NCI-H526 (cell line): ENCODE measurements around the gene CDKN1A.
"Not testable (repeated sequence)": the region's sequence is repeated elsewhere in the genome, so short reads cannot be mapped to it uniquely, and the experiment has no call there.

Experiments used
- DNase-seq, 2 experiments: peaks; one replicate each; lab custom pipeline; 2025; lab: John Stamatoyannopoulos, UW

Gene CDKN1A

DNA sequence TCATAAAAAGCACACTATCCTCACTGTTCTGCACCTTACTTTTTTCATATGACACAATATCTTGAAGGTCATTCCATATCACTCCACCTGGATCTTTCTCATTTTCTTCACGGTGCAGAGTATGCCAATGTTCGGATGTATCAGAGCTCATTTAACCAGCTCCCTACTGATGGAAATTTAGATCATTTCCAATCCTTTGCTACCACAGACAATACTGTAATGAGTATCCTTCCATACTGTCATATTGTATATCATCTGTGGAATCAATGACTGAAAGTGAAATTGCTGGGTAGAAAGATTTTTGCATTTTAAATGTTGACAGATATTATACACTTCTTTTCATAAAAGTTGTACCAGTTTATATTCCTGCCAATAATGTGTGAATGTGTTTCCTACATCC is 16.9 kb downstream of the CDKN1A start:
- no peak for DNase-seq

DNA sequence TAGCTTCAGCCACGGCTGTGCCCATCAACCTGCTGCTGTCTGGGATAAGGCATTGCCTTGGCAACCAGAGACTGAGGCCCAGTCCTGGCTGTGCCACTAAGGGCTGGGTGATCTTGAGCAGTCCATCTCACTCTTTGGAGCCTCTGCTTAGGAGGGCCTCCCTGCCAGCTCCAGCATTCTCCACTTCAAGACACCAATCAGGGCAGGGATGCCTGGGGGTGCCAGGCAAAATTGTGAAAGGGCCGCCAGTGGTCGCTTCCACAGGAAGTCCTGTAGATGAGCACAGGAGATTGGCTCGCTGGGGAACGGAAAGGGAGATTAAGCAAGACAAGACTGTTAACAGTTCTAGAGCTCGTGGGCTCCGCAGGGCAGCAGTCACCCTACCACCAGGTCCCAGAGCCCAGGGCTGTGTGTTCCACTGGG is 19.0 kb downstream of the CDKN1A start, which contains the start of gene RAB44:
TSS of gene RAB44 (plus strand) at position 346 of the 423 bp plus-strand sequence. CDS start 6,410 bp downstream, outside the sequence.
- no peak for DNase-seq

DNA sequence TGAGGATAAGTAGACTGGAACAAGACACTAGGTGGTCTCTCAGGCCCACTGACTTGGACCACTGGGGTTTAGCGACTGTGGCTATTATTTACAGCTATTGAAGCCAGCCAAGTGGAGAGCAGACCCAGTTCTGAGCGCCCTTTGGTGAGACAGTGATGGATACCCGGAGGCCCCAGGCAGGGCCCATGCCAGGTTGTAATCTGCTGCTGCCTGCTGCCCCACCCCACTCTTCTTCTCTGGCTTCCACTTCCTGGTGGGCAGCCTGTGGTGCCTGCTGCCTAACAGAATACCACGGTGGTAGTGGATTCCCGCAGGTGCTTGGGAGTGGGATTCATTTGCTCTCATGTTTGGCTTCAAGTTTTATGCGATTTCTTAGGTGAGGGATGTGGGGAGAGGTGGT is 19.7 kb downstream of the CDKN1A start:
- no peak for DNase-seq

DNA sequence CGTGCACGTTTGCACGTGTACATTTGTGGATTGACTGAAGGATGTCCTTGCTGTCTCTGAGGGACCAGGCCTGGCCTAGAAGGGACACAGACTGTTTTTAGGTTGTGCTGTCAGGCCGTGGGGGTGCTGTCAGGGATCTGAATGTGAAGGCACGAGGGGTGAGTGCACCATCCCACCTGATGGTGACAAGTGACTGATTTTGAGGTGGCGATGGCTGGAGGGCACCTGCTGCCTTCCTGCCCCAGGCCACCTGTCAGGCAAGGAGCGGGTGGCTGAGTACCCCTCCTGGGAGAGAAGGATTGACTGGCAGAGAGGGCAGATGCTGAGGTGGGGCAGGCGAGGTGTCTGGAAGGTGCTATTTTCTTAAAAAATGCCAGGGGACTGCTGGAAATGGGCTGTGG is 20.4 kb downstream of the CDKN1A start:
- no peak for DNase-seq

- no peak for DNase-seq
Observed at GRCh38 chr6:36699348-36699747, 20.8 kb downstream of the CDKN1A start.

DNA sequence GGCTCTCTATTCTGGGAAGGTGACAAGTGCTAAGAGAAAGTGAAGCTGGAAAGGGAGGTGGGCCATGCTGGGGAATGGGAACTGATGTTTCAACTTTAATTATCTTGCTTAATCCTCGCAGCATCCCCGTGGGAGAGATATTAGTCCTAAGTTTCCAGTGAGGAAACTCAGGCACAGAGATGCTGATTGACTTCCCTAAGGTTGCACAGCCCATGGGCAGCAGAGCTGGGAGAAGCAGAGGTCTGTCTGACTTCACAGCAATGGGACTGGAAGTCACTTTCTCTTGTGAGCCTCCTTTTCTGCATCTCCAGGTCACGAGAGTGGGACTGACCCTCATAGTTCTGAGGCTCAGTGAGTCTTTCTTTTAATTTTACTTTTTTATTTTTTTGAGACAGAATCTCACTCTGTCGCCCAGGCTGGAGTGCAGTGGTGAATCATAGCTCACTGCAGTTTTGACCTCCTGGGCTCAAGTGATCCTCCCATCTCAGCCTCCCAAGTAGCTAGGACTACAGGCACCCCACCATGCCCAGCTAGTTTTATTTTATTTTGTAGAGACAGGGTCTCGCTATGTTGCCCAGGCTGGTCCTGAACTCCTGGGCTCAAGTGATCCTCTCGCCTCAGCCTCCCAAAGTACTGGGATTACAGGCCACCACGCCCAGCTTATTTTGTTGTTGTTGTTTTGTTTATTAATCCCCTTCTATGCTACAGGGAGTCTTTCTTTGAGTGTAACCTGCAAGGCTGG is 21.7 kb downstream of the CDKN1A start:
- no peak for DNase-seq

- no peak for DNase-seq
Observed at GRCh38 chr6:36700831-36701230, 22.3 kb downstream of the CDKN1A start.

DNA sequence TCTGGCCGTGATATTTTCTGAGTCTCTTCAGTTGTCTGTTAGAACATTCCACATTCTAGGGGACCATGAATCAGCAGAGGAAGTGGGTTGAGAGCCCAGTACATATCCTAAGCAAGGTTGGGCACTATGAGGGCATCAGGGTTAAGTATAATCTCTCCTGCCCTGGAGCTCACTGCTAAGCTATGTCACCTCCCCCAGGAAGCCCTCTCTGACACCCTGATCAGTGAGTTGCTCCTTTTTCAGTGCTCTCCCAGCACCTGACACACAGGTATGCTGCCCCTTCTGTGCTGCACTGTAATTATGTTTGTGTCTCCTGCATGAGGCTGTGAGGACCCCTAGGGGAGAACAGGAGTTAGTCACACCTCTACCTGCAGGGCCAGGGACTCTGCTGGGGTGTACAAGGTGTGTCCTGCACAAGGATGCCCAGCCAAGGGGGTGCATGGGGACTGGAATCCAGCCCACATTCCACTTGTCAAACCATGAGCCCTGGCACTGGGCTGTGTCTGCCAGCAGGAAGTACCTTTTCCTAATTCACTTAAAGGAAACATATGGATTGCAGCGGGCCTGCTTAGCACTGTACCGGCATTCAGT is 23.0 kb downstream of the CDKN1A start:
- DNase-seq, result peak; percentile 21 to 38

GRCh38 chr6:36702656-36703055 is 24.1 kb downstream of the CDKN1A start:
- DNase-seq, result no peak

- no peak for DNase-seq
Observed at GRCh38 chr6:36703081-36703606, 24.6 kb downstream of the CDKN1A start.

DNA sequence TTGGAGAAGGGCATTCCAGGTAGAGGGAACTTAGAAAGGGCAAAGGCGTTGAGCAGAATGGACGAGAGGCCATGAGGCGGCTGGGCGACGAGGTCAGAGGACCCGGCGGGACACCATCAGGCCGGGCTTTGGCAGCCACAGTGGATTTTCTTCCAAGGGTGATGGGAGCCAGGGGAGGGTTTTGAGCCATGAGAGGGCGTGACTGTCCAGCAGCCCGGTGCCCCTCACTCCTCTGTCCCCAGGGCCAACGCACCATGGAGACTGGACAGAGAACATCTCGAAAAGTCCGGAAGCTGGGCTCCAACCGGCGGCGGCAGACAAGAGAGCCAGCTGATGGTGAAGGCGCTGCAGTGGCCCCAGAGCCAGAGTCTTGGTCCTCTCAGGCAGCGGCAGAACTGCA is 25.5 kb downstream of the CDKN1A start:
- no peak for DNase-seq

GRCh38 chr6:36704961-36705577 is 26.6 kb downstream of the CDKN1A start:
- not testable (repeated sequence) for DNase-seq

DNA sequence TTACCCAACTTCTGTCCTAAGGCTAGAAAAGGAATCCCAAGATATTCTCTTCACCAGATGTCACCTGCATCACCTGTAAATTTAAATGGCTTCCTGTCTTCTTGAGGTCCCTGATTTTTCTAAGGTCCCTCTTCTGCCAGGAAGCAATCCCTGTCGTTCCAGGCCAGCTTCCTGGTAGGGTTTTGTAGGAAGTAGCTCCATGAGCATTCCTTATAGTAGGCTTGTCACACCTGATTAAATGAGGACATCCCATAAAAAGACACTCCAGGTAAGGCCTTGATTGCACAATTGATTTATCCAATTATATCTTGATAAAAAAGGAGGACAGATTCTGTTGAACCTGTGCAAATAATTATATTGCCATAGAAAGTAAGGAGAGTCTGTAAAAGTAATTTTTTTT is 27.8 kb downstream of the CDKN1A start:
- no peak for DNase-seq

GRCh38 chr6:36712816-36713215 is 34.3 kb downstream of the CDKN1A start:
- no peak for DNase-seq

GRCh38 chr6:36713846-36714245 is 35.3 kb downstream of the CDKN1A start:
- no peak for DNase-seq

DNA sequence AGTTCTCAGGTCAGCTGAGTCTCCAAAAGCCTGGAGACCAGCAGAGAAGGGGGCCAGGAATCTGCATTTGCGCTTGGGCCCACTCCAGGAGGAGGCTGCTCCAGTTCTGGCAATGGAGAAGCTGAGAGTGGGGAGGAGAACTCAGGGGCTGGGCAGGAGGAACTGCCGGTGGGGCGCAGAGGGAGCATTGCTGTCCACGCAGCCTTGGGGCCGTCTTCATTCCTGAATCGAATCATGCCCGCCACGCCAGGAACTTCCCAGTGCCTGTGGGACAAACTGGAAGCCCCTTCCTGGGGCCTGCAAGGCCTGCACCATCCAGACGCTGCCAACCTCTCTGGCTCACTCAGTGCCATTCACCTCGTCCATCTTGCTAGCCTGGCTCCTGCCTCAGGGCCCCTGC is 36.0 kb downstream of the CDKN1A start:
- no peak for DNase-seq

DNA sequence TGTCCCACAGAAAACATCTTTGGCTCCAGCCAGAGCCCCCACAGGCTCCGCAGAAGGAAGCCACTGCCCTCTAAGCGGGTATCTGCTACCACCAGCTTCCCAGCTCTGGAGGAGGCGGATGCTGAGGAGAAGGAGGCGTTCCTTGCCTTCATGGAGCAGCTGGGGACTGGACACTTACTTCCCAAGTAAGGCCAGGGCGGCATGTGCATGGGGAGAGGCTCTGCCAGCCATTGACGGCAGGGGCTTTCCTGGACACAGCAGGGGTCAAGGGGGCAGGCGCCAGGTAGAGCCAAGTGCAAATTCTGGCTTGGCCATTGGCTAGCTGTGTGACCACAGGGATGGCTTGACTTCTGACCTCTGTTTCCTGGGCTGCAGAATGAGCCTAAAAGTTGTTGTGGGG is 37.0 kb downstream of the CDKN1A start:
- no peak for DNase-seq

DNA sequence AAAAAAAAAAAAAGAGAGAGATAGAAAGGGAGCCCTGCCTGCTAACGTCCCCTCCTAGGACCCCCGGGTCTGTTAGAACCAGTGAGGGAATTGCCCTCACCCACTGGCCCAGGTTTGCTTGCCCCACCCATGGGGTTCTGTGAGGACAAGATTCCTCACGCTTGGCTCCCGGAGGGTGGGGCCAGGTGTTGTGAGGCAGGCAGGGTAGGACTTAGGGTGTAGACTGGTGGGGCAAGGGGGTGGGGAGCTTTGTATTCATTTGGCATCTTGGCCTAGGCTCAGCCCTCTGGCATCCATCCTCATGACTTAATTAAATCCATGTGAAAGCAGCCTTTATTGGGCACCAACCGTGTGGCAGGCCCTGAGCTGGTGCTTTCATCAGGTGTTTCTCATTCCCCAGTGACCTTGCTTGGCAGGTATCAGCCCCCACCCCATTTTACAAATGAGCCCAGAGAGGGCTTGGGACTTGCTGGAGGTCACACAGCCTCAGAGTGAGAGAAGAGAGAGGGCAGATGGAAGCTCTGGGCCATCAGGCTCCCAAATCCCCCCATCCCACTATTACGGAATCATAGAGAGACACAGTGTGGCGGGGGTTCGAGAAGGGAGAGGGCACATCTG is 38.1 kb downstream of the CDKN1A start:
- no peak for DNase-seq

DNA sequence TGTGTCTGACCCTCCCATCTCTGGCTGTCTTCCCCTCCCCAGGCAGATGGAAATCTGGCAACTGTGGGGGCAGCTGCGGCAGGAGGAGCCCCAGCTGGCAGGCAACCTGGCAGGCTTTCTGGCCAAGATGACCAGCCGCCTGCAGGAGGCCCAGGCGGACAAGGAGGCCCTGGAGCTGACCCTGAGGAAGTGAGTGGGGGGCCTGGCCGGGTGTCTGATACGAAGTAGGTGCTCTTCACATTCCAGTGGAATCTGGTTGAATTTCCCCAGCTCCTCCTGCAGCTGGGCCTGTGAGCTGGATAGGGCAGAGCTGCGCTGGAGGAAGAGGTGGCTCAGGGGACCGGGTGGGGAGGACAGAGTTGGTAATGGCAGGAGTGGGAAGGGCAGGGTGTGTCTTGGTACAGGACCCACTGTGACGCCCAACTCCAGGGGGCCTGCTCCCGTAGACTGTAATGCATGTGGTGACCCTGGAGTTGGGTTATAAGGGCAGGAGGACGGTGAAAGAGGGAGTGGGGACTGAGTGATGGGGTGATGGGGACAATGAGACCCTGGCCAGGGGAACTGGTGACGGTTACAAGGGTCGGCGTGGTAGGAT is 38.8 kb downstream of the CDKN1A start:
- DNase-seq, result no peak

GRCh38 chr6:36717871-36718540 is 39.5 kb downstream of the CDKN1A start:
- no peak for DNase-seq

DNA sequence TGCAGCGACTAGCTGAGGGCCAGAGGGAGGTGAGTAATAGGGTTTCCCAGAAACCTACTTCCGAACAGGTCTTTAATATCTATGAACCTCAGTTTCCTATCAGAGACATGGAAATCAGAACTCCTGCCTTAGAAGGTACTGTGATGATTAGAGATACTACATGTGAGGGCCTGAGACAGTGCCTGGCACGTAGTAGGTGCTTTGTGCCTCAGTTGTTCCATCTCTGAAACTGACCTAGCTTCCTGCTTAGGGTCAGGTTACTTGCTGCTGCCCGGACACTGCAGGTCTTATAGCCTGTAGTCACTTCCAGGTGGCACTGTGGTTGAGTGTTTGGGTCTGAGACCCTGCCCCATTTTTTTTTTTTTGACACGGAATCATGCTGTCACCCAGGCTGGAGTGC is 40.0 kb downstream of the CDKN1A start:
- no peak for DNase-seq

- no peak for DNase-seq
Observed at GRCh38 chr6:36719126-36719525, 40.6 kb downstream of the CDKN1A start.
